Smooth muscle cell (in vitro differentiated cells): Measurements from ENCODE around the gene SLC9A8. TPM values are rescaled to one million over a fixed set of nuclear protein-coding genes. Genes with fewer than 3 reads are reported as not detected.

Experiments used
- DNase-seq: peaks from one replicate; lab custom pipeline; 2025; ENCODE audit not compliant: unreplicated experiment; lab: John Stamatoyannopoulos, UW
- H2AFZ ChIP-seq: fragments of 200-600 bp; sonication (generic); 2 replicates; pipeline ENCODE4 v1.6.0; 2016; ENCODE audit warnings: antibody characterized with exemption, low read depth, mild to moderate bottlenecking
- H3F3A ChIP-seq: fragments of 200-600 bp; sonication (generic); 2 replicates; pipeline ENCODE4 v1.6.0; 2017; ENCODE audit warnings: antibody characterized with exemption, low read depth
- H3K27ac ChIP-seq: fragments of 200-600 bp; sonication (generic); 2 replicates; pipeline ENCODE4 v1.5.1; 2016; ENCODE audit warnings: low read depth, mild to moderate bottlenecking
- H3K27me3 ChIP-seq: fragments of 200-600 bp; sonication (generic); 2 replicates; pipeline ENCODE4 v1.6.1; 2016; ENCODE audit warnings: low read depth, mild to moderate bottlenecking
- H3K36me3 ChIP-seq: fragments of 200-600 bp; sonication (generic); 2 replicates; pipeline ENCODE4 v1.5.1; 2016; ENCODE audit warnings: low read depth
- H3K4me1 ChIP-seq: fragments of 200-600 bp; sonication (generic); 2 replicates; pipeline ENCODE4 v1.5.1; 2016; ENCODE audit warnings: low read depth
- H3K4me2 ChIP-seq: fragments of 200-600 bp; sonication (generic); 2 replicates; pipeline ENCODE4 v1.6.0; 2016; ENCODE audit warnings: mild to moderate bottlenecking
- H3K4me3 ChIP-seq: fragments of 200-600 bp; sonication (generic); 2 replicates; pipeline ENCODE4 v1.5.1; 2016; ENCODE audit warnings: mild to moderate bottlenecking
- H3K79me2 ChIP-seq: fragments of 200-600 bp; sonication (generic); 2 replicates; pipeline ENCODE4 v1.6.0; 2016; ENCODE audit warnings: low read depth, mild to moderate bottlenecking
- H3K9ac ChIP-seq: fragments of 200-600 bp; sonication (generic); 2 replicates; pipeline ENCODE4 v1.6.0; 2016; ENCODE audit warnings: low read depth
- H3K9me3 ChIP-seq: fragments of 200-600 bp; sonication (generic); replicated peaks from 2 replicates; pipeline ENCODE4 v1.5.1; 2016; ENCODE audit warnings: low read depth
- H4K20me1 ChIP-seq: fragments of 200-600 bp; sonication (generic); 2 replicates; pipeline ENCODE4 v1.6.0; 2016; ENCODE audit warnings: low read depth
- CTCF ChIP-seq: fragments of 200-600 bp; sonication (generic); IDR thresholded peaks from 2 replicates; pipeline ENCODE4 v1.5.1; 2017; ENCODE audit warnings: borderline replicate concordance, mild to moderate bottlenecking, antibody characterized with exemption; ENCODE audit not compliant: insufficient read depth, poor library complexity, severe bottlenecking
- WGBS: methylation state at CpG from one replicate; pipeline ENCODE4 v1.1.7; 2016; ENCODE audit warnings: low lambda C conversion rate; 5-methylcytosine and 5-hydroxymethylcytosine counted together
- polyA plus RNA-seq: library from polyadenylated mRNA; unstranded; fragments of >200 nt; fragmentation: Nextera tagmentation; extraction: Ambion mirVana; gene quantifications from 2 replicates; pipeline ENCODE4 v1.2.1, GENCODE V29; 2016
- small RNA-seq: library from RNA; depleted of rRNA; stranded (forward); fragments of <200 nt; gene quantifications from one replicate; pipeline ENCODE3, GENCODE V24; 2014
- total RNA-seq: library from RNA; depleted of rRNA; stranded (reverse); fragments of >200 nt; gene quantifications from 2 replicates; pipeline ENCODE4 v1.2.3, GENCODE V29; 2014

The SLC9A8 gene
- total and polyA plus RNA-seq, 2 experiments from 2014 or later = 2.2 to 4.5 TPM

- Histone ChIP-seq H3K4me1 (peaks cover 13% of the 10 kb centered on the region), H3K36me3 (peaks cover under 1% of the 10 kb centered on the region), H2AFZ (no peak overlapping the region), H3K9me3 (no peaks in the 10 kb centered on the region), H3K79me2 (peaks cover 82% of the 10 kb centered on the region), H3K4me2 (no peak overlapping the region), H3F3A (no peaks in the 10 kb centered on the region), H3K27me3 (no peaks in the 10 kb centered on the region), H4K20me1 (peaks cover 82% of the 10 kb centered on the region), H3K9ac (no peak overlapping the region), H3K4me3 (no peak overlapping the region), H3K27ac (no peak overlapping the region)
- no peak for TF ChIP-seq CTCF
- WGBS = 98% methylated on average over 15 of the region's 15 CpGs
- no peak for DNase-seq
Observed at GRCh38 chr20:49941456-49941855, 128.8 kb downstream of the SLC9A8 start.

Small RNA genes within 50 kb of the gene (small RNA-seq; reads per million reads assigned to genes)
- gene RF00017 (not detected), gene RF00019 (not detected), gene RNU6-919P (not detected)

Other genes with a start within 250 kb of the SLC9A8 start
- gene PTGIS, start 244.7 kb upstream of the SLC9A8 start, total RNA-seq = 0.18 and 0.31 TPM in 2 replicates
- gene PTGIS, start 244.7 kb upstream of the SLC9A8 start, polyA plus RNA-seq = 0.64 and 0.65 TPM in 2 replicates
- gene B4GALT5, start 99.0 kb upstream of the SLC9A8 start, total RNA-seq = 25.6 and 26.0 TPM in 2 replicates
- 8.2 and 12.0 TPM in 2 replicates for gene B4GALT5, start 99.0 kb upstream of the SLC9A8 start, polyA plus RNA-seq
- 3.3 and 3.9 TPM in 2 replicates for gene SPATA2, start 102.7 kb downstream of the SLC9A8 start, total RNA-seq
- gene SPATA2, start 102.7 kb downstream of the SLC9A8 start, polyA plus RNA-seq = 9.1 and 9.9 TPM in 2 replicates
- gene RNF114, start 123.6 kb downstream of the SLC9A8 start, total RNA-seq = 54.2 and 62.7 TPM in 2 replicates
- gene RNF114, start 123.6 kb downstream of the SLC9A8 start, polyA plus RNA-seq = 80.5 and 87.2 TPM in 2 replicates
- 3.7 and 5.6 TPM in 2 replicates for gene SNAI1, start 170.2 kb downstream of the SLC9A8 start, total RNA-seq
- gene SNAI1, start 170.2 kb downstream of the SLC9A8 start, polyA plus RNA-seq = 16.1 and 20.7 TPM in 2 replicates